Activated B cell treated with CpG ODN at 0.5 μM for 24 hours (primary cell): ENCODE measurements around the gene CSNK2A2. TPM values are rescaled to one million over a fixed set of nuclear protein-coding genes. Genes with fewer than 3 reads are reported as not detected.

ENCODE experiments used
- ATAC-seq: fragments of 200-7000 bp; cut with Tn5 transposase; one replicate; pipeline ENCODE4 v1.10.0; 2021; ENCODE audit warnings: low read depth, mild to moderate bottlenecking, moderate library complexity
- CTCF ChIA-PET: fragments of 350-600 bp; sonication (Branson Sonifier 250); formaldehyde crosslinking; loops from one replicate; lab custom pipeline; 2021; ENCODE audit warnings: antibody characterized with exemption; lab: Charles Lee
- POLR2A ChIA-PET: fragments of 350-600 bp; sonication (Branson Sonifier 250); formaldehyde crosslinking; loops from one replicate; lab custom pipeline; 2021; ENCODE audit warnings: antibody characterized with exemption; lab: Charles Lee
- DNase-seq: peaks from one replicate; pipeline ENCODE4 v3.0.0; 2022
- H3K27ac Mint-ChIP-seq: one replicate; pipeline ENCODE4 v1.8.0; 2020; ENCODE audit warnings: mixed read lengths
- H3K27me3 Mint-ChIP-seq: one replicate; pipeline ENCODE4 v1.8.0; 2021; ENCODE audit warnings: mixed read lengths
- H3K36me3 Mint-ChIP-seq: one replicate; pipeline ENCODE4 v1.8.0; 2021; ENCODE audit warnings: low read depth, mixed read lengths
- H3K4me1 Mint-ChIP-seq: one replicate; pipeline ENCODE4 v1.8.0; 2021; ENCODE audit warnings: mixed read lengths
- H3K4me3 Mint-ChIP-seq: one replicate; pipeline ENCODE4 v1.8.0; 2020; ENCODE audit warnings: mild to moderate bottlenecking, mixed read lengths
- H3K9me3 Mint-ChIP-seq: one replicate; pipeline ENCODE4 v1.8.0; 2020; ENCODE audit warnings: mixed read lengths
- intact Hi-C: fragments of 100-400 bp; cut with micrococcal nuclease; formaldehyde crosslinking; loops from one replicate; pipeline ENCODE4 v1.15.1; 2024
- total RNA-seq: library from RNA; stranded (reverse); gene quantifications from 2 replicates; pipeline ENCODE4 v1.2.3, GENCODE V29; 2022
- TF ChIP-seq, protein P1 (sequence below): fragments of 200-600 bp; IDR thresholded peaks from one replicate; pipeline ENCODE4 v1.8.0; 2022; ENCODE audit warnings: antibody characterized with exemption, mild to moderate bottlenecking

Gene CSNK2A2
- total RNA-seq, 1 donor from 2014 or later = 85.5 TPM

DNA sequence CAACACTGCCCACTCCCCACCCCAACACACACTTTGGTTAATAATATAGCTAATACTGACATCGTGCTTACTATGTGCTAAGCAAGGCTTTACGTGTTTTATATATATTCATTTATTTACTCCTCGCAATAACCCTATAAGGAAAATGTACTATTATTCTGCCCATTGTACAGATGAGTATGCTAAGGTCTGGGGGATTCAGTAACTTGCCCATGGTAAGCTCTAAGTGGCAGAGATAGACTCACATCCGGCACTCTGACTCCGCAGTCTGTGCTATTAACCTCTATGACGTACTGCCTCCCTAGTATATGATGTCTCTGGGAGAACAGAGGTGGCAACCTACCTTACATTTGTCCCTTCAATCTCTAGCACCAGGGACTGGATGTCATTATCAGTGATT, 81.4 kb downstream of the CSNK2A2 start:
- Mint-ChIP-seq H3K9me3 (peaks cover 2% of the 10 kb centered on the region), H3K27me3 (no peaks in the 10 kb centered on the region), H3K36me3 (peaks cover 58% of the 10 kb centered on the region), H3K27ac (no peak overlapping the region), H3K4me3 (no peak overlapping the region), H3K4me1 (peaks cover 11% of the 10 kb centered on the region)
- ChIA-PET POLR2A (no interaction called here), CTCF (no interaction called here)
- no peak for ATAC-seq
- DNase-seq = no peak
- intact Hi-C loops = no loop called here
- TF ChIP-seq, protein P1, sequence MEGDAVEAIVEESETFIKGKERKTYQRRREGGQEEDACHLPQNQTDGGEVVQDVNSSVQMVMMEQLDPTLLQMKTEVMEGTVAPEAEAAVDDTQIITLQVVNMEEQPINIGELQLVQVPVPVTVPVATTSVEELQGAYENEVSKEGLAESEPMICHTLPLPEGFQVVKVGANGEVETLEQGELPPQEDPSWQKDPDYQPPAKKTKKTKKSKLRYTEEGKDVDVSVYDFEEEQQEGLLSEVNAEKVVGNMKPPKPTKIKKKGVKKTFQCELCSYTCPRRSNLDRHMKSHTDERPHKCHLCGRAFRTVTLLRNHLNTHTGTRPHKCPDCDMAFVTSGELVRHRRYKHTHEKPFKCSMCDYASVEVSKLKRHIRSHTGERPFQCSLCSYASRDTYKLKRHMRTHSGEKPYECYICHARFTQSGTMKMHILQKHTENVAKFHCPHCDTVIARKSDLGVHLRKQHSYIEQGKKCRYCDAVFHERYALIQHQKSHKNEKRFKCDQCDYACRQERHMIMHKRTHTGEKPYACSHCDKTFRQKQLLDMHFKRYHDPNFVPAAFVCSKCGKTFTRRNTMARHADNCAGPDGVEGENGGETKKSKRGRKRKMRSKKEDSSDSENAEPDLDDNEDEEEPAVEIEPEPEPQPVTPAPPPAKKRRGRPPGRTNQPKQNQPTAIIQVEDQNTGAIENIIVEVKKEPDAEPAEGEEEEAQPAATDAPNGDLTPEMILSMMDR = no peak

DNA sequence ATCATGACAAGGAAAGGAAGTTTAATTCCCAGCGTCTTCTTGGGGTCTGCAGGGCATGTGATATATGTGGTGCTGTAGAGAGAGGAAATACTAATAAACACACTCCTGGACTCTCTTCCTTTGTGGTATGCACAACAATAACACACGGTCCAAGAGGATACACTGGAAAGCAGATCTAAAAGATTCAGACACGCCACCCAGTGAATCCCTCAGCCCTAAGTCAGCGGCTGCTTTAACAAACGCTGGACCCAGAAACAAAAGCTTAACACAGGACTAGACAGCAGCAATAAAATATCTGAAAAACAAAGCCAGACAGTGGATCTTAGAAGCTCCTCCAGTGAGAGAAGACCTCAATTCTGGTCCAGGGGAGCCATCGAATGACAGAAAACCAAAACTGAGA, 81.8 kb downstream of the CSNK2A2 start:
- Mint-ChIP-seq H3K27ac (no peak overlapping the region), H3K36me3 (peaks cover 58% of the 10 kb centered on the region), H3K9me3 (peaks cover 2% of the 10 kb centered on the region), H3K27me3 (no peaks in the 10 kb centered on the region), H3K4me1 (peaks cover 8% of the 10 kb centered on the region), H3K4me3 (no peak overlapping the region)
- ChIA-PET CTCF (no interaction called here), POLR2A (no interaction called here)
- TF ChIP-seq, protein P1 = no peak
- ATAC-seq = no peak
- DNase-seq = no peak
- intact Hi-C loops = no loop called here

- TF ChIP-seq, protein P1 = no peak
- Mint-ChIP-seq H3K36me3 (peaks cover 58% of the 10 kb centered on the region), H3K27me3 (no peaks in the 10 kb centered on the region), H3K27ac (no peak overlapping the region), H3K4me1 (peaks cover 3% of the 10 kb centered on the region), H3K4me3 (no peak overlapping the region), H3K9me3 (peaks cover 2% of the 10 kb centered on the region)
- ChIA-PET POLR2A (interaction anchor here (0.6 kb wide), 1 partner anchor 482 kb away, joined by 4 read pairs; no protein-coding TSS in a partner anchor), CTCF (interaction anchor here (1.2 kb wide), 1 partner anchor 18 kb away, joined by 3 read pairs; no protein-coding TSS in a partner anchor)
- intact Hi-C loops = no loop called here
- ATAC-seq (no peak), DNase-seq (no peak)
Observed at GRCh38 chr16:58114827-58115825, 82.8 kb downstream of the CSNK2A2 start.

GRCh38 chr16:58111302-58111627, 86.6 kb downstream of the CSNK2A2 start:
- H3K9me3 Mint-ChIP-seq = peaks cover 2% of the 10 kb centered on the region
- ChIA-PET CTCF (no interaction called here), POLR2A (no interaction called here)
- DNase-seq = no peak
- H3K27me3 Mint-ChIP-seq = no peaks in the 10 kb centered on the region
- no peak overlapping the region for H3K4me3 Mint-ChIP-seq
- intact Hi-C loops = no loop called here
- no peak overlapping the region for H3K27ac Mint-ChIP-seq
- no peak for ATAC-seq
- H3K36me3 Mint-ChIP-seq = peaks cover 42% of the 10 kb centered on the region
- peaks cover 12% of the 10 kb centered on the region for H3K4me1 Mint-ChIP-seq
- TF ChIP-seq, protein P1 = no peak

DNA sequence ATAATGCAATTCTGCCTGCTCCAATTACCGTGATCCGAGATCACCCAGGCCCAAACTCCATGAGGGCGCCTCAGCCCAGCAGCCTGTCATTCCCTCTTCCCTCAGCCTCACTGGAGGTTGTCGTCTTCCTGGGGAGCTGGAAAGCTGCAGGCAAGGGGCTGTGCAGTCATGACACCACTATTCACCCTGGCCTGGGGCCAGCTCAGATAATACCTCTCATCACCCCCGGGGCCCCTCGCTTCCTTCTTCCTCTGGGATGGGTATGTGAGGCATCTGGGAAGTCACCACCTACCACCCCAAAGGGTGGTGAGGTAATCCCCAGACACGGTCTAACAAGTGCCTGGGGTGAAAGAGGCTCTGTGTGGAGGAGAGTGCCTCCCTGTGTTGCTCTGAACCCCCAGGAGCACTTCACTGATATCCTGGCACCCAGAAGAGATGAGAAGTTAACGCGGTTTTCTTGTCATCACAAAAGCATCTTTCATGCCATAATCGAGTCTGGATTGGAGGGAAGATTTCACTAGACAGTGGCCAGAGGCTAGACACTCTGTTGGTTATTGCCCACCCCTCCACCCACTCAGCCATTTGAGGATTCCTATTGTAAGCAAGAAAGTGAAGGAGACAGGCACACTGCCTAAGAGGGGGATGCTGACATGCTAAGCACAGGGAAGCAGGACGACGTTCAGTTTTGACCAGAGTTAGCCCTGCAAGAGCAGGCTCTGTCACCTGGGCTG, 87.2 kb downstream of the CSNK2A2 start:
- ChIA-PET POLR2A (no interaction called here), CTCF (no interaction called here)
- Mint-ChIP-seq H3K27me3 (no peaks in the 10 kb centered on the region), H3K36me3 (peaks cover 37% of the 10 kb centered on the region), H3K9me3 (peaks cover 2% of the 10 kb centered on the region), H3K4me1 (peaks cover 12% of the 10 kb centered on the region), H3K27ac (peak overlapping the region; percentile 31), H3K4me3 (no peak overlapping the region)
- TF ChIP-seq, protein P1 = no peak
- no peak for ATAC-seq
- DNase-seq = no peak
- intact Hi-C loops = no loop called here
